NCI-H2227 (cell line): Measurements from ENCODE around the gene JCAD.

Source experiments
- DNase-seq: peaks from one replicate; lab custom pipeline; 2025; ENCODE audit not compliant: unreplicated experiment; lab: John Stamatoyannopoulos, UW

The JCAD gene

DNA sequence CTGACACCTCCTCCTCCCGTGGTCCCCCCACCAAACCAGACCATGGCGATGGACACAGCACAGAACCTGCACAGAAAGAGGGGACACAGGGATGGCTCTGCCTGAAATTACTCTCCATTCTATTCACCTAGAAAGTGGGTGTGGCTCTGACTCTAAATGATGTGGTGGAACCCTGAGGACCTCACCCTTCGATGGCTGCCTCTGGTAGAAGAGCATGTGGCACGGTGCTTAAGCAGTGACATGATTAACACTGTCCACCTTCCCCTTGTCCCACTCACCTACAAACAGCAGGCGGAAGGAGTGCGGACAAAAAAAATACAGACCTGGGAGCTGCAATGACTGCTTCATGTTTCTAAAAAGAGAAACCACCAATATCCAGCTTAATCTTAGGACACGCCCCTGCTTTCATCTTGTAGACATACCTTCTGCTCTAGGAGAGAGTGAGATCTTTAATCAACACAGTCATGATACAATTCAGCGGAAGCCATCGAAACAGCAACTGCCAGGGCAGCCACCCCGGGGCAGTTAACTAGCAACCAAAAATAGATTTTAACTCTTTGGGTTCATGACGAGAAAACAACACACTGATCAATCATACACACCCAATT, 11.4 kb downstream of the JCAD start:
- DNase-seq: no peak

DNA sequence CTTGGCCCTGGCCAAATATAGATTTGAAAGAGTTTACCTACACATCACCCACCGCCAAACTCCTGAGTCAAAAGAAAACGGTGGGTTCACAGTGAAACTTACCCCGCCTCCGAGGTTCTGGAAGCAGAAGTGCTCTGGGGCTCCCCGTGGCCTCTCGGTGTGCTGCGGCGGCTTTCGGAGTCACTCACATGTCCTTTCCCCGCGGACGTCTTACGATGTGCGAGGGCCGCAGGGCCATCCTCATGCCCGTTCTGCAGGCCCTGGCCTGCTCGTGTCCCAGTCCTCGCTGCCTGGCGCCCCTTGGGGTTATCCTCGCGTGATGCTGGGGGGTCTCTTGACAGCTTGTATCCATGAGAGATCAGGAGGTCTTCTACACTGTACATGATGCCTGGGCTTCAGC, 12.0 kb downstream of the JCAD start:
- DNase-seq: no peak

DNA sequence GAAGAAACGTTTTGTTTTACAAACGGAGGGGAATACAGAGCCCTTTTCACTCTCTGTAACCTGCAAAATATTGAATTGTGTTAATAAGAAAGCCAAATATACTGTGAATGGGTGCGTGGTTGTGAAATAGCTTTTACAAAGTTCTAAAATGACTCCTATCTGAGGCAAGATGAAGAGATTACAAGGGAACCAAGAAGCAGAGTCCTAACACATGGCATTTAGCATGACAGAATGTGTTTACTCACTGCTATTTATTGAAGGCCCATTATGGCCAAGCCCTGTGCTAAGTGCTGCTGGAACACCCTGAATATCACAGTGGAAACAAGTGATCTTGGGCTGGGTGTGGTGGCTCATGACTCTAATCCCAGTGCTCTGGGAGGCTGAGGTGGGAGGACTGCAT, 12.9 kb downstream of the JCAD start:
- no peak for DNase-seq

GRCh38 chr10:30045961-30046360, 13.4 kb downstream of the JCAD start:
- DNase-seq: no peak

GRCh38 chr10:30043476-30044270, 15.7 kb downstream of the JCAD start:
- no peak for DNase-seq

DNA sequence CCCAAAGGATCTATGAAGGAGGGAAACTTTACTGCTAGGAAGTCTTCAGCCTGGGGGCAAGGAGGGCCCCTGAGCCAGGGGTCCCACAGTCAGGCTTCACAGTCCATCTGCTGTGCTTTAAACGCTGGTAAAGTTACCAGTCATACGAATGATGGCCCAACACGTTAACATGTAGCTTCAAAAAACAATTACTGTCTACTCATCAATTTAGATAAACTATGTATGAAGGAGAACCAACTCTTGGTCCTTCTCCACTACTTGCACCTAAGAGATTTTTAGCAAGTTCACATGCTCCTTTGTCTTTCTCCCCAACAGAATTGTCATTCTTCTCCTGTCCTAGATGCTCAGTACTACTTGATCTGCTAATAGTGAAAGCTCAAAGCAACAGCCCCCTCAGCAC, 16.6 kb downstream of the JCAD start:
- no peak for DNase-seq

- DNase-seq: no peak
These were observed 17.9 kb downstream of the JCAD start for GRCh38 chr10:30041196-30042105.

DNA sequence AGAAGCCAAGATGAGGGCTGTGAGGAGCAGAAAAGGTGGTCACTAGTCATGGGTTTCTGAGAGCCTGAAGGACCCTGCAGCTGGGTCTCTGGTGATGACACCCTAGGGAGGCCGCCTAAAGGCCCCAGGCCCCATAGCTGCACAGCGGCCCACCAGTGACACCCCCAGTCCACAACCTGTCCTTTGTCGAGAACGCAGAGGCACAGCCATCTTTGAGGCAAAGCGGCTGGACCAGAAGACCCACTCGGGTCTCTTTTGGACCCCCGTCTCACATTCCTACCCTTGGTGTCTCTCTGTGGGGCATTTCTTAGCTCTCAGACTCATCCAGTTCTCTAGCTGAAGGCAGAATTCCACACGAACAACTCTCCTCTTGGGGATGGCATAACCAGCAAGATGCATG, 18.8 kb downstream of the JCAD start:
- no peak for DNase-seq

GRCh38 chr10:30039988-30040387, 19.4 kb downstream of the JCAD start:
- no peak for DNase-seq

- no peak for DNase-seq
These were observed 19.8 kb downstream of the JCAD start for GRCh38 chr10:30039567-30039966.

- DNase-seq: no peak
These were observed 20.4 kb downstream of the JCAD start for GRCh38 chr10:30038781-30039536.

- no peak for DNase-seq
These were observed 21.6 kb downstream of the JCAD start for GRCh38 chr10:30037620-30038336.

- DNase-seq: no peak
These were observed 22.6 kb downstream of the JCAD start for GRCh38 chr10:30036811-30037210.

DNA sequence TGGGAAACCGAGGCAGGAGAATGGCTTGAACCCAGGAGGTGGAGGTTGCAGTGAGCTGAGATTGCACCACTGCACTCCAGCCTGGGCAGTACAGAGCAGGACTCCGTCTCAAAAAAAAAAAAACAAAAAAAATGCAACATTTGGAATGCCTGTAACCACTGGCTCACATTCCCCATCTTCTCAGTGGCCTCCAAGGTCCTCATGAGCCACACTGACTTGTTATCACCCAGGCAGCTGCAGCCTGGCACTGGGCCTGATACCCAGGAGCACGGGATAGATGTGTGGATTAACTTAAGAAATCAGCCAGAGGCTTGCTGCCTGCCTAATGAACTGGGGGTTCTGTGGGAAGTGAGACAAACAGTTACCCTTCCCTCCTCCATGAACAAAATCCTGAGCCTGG, 23.0 kb downstream of the JCAD start:
- no peak for DNase-seq

GRCh38 chr10:30034433-30035137, 24.8 kb downstream of the JCAD start:
- DNase-seq: no peak

GRCh38 chr10:30032125-30032524, 27.3 kb downstream of the JCAD start:
- no peak for DNase-seq

DNA sequence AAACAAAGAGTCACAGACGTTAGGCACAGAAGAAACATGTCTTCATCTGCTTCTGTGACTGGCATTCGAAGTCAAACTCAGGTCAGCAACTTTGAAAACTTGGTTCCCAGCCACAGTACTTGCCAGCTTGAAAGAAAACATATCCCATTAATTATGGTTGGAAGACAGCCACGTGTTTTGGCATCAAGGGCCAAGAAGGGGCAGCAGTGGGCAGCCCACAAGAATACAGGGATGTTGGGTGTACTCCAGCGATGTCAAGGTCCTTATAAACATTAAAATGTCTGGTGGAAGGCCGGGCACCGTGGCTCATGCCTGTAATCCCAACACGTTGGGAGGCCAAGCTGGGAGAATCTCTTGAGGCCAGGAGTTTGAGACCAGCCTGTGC, 29.5 kb downstream of the JCAD start:
- DNase-seq: no peak

- no peak for DNase-seq
These were observed 30.1 kb downstream of the JCAD start for GRCh38 chr10:30029164-30029871.

GRCh38 chr10:30028738-30029030, 30.7 kb downstream of the JCAD start:
- DNase-seq: no peak
